Left kidney (tissue), 2 donors: ENCODE results near the gene GMCL1. TPM values are rescaled to one million over a fixed set of nuclear protein-coding genes. Genes with fewer than 3 reads are reported as not detected.
"Not testable (repeated sequence)": the region's sequence is repeated elsewhere in the genome, so short reads cannot be mapped to it uniquely, and the experiment has no call there.

Source experiments
- DNase-seq: peaks from one replicate; pipeline ENCODE4 v3.0.0-alpha.2; 2013
- polyA plus RNA-seq: library from polyadenylated mRNA; unstranded; fragments of 120-200 nt; gene quantifications from one replicate; pipeline ENCODE4 v1.2.1, GENCODE V29; 2013; ENCODE audit not compliant: insufficient read length

The GMCL1 gene
- polyA plus RNA-seq, 1 donor = 41.3 TPM

DNA sequence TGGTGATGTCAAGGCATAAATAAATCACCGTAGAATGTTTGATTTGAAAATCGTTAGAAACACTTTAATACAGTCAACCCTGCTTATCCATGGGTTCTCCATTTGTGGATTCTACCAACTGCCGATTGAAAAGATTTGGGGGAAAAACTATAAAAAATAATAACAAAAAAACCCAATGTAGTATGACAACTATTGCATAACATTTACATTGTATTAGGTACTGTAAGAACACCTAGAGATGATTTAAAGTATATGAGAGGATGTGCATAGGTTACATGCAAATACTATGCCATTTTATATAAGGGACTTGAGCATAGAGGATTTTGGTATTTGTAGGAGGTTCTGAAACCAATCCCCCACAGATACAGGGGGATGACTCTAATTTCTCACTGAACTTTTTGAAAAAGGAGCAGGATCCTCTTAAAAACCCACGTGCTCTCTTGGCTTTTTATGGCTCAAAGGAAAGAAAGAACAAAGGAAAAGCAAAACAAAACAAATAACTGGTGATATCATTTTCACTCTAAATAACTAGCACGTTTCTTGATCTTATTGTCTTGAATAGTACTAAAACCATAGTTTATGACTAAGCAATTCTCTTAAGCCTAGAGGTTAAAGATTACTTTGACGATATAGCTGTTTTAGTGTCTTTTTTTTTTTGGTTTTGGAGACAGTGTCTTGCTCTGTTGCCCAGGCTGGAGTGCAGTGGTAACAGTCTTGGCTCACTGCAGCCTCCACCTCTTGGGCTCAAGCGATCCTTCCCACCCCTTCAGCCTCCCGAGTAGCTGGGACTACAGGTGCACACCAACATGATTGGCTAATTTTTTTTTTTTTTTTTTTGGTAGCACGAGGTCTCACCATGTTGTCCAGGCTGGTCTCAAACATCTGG is 17.0 kb downstream of the GMCL1 start:
- no peak for DNase-seq

DNA sequence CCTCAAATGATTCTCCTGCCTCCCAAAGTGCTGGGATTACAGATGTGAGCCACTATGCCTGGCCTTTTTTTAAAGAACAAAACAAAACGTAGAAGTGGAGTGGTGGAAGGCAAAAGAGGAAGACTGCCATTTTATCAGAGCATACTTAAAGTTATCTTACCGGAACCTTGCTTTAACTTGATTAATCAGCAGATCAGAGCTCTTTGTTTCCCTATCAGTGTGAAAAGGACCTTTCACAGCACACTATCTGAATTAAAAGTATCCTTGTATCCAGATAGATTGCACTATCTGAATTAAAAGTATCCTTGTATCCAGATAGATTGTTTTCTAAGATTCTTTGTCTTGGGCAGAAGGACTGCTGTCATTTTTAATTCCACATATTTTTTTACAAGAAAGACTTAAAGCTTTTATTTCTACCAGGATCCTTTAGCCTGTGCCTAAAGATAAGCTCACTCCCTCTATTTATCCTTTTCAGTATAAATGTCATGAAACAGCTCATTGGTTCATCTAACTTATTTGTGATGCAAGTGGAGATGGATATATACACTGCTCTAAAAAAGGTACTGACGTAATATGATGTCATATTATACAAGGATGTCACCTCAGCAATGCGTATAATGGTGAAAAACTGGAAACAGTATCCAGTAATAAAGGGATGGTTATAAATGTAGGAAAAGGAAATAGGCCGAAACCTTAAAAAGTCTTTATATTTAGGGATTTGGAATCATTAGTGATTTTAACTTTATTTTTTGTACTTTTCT is 17.8 kb downstream of the GMCL1 start:
- no peak for DNase-seq

DNA sequence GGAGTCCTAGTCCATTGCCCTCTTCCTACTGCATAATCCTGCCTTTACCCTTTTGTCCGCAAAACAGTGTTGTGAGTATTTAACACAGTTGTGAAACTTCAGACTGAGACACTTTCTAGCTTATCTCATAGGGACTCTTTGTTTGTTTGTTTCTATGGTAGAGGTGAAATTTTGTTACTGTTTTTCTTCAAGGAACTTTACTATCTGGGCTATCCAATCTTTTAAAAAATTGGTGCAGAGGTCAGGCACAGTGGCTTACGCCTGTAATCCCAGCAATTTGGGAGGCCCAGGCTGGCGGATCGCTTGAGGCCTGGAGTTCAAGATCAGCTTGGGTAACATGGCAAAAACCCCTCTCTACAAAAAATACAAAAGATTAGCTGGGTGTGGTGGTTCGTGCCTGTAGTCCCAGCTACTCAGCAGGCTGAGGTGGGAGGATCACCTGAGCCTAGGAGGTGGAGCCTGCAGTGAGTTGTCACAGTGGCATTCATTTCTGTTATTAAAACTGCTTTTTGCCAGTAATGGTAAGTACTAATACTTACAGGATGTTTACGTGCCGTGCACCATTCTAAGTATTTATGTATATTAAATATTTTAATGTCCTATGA is 18.8 kb downstream of the GMCL1 start:
- no peak for DNase-seq

DNA sequence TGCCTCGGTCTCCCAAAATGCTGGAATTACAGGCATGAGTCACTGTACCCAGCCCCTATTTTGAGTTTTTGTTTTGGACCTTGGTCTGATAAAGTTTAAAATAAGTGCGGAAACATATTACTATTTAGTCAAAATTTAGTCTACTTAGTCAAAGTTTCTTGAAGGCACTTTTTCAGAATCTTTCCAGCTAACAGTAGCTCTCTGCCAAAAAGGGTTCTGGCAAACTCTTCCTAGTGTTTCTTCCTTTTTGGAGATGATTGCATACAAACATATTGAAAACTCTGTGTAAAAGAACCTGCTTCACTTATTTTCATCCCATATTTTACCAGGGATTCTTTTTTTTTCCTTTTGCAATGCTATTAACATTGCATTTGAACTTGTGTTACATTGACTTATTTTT is 28.8 kb downstream of the GMCL1 start:
- DNase-seq = no peak

DNA sequence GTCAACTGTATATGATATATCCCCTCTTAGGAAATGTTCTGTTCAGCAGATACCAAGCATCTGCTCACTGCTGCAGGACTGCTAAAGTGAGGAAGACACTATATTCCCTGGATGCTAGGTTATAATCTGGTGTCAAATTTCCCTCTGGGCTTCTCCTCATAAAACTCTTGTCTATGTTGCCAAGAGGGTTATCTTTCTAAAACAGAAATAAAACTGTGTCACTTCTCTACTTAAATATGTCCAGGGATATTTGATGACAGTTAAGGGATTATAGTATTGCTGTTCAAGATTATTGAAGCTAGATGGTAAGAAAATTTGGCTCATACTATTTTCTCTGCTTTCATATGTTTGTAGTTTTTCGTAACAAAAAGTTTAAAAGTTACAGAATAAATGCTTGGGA is 33.8 kb downstream of the GMCL1 start:
- no peak for DNase-seq

DNA sequence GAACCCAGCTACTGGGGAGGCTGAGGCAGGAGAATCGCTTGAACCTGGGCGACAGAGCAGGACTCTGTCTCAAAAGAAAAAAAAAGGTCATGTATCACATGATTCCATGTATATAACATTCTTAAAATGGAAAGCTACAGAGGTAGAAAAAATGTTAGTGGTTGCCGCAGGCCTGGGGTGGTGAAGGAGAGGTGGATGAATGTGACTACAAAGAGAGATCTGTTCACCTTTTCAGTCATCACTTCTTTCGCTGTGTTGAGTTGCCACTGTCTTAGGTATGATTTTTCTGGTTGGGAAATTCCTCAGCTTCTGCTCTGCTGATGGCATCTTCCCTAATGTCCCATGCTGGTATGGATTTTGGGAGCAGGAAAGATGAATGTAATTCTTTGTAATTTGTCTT is 59.0 kb downstream of the GMCL1 start:
- DNase-seq = no peak

DNA sequence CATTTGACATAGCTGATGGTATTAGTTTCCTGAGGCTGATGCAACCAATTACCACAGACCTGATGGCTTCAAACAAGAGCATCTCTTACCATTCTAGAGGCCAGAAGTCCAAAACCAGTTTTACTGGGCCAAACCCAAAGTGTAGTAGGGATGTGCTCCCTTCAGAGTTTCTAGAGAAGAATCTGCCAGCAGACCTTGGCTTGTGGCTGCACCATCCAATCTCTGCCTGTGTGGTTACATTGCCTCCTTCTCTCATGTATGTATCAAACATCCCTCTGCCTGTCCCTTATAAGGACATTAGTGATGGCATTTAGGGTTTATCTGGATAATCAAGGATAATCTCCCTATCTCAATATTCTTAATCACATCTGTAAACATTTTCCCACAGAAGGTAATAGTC is 59.8 kb downstream of the GMCL1 start:
- no peak for DNase-seq

DNA sequence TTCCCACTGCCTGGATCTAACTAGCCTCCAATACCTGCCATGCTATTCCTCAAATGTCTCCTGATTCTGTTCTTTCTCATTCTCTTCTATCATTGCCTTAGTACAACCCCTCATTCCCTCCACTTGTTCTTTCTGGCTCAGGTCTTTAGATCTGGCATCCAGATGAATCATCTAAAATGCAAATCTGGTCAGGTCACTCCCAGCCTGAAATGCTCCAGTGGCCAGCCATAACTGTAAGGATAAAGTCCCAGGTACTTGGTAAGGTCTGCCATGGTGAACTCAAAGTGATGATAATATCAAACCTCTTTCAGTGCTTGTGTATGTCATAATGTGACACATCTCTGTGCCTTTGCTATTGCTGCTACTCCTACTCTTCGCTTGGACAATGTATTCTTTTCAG is 61.4 kb downstream of the GMCL1 start:
- DNase-seq = no peak

DNA sequence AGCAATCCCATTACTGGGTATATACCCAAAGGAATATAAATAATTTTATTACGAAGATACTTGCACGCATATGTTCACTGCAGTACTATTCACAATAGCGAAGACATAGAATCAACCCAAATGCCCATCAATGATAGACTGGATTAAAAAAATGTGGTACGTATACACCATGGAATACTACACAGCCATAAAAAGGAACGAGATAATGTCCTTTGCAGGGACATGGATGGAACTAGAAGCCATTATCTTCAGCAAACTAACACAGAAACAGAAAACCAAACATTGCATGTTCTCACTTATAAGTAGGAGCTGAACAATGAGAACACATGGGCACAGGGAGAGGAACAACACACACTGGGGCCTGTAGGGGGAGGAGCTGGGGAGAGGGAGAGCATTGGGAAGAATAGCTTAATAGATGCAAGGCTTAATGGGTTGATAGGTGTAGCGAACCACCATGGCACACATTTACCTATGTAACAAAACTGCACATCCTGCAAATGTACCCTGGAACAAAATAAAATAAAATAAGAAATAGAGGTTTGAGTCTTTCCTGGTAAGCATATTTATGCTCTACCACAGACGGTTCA is 63.5 kb downstream of the GMCL1 start:
- DNase-seq = not testable (repeated sequence)

DNA sequence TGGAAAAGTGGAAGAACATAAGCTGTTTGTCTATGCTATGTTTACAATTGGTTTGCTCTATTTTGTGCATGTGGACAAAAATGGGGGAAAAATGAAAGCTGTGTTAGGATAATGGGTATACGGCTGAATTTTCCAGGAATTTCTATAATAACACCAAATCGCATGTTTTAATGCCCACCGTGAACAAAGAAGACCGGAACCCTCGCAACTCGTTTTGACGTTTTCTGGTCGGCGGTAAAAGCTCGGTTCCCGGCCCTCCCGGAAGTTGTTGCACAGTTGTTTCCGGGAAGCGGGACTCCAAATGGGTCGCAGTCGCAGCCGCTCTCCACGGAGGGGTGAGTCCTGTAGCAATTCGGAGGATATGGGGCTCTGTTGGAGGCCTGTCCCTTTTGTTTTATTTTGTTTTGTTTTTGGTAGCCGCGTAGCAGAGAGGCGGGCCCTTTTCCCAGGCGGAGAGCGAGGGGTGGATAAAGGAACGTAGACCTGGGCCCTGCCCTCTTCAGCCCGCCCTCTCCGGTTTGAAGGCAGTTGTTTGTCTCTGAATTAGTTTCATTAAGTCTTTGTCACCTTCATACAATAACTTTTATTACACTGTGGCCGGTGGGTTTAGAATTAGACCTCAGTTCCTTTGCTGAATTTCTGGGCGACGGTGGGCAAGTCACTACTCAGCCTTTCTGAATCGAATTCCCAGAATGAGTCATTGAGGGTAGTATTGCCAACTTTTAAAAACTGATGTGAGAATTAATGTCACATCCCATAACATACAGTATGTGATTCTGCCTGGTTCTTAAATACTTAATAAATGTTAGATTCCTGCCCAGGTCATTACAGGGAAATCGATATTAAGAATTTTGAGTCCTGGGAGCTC is 64.5 kb downstream of the GMCL1 start, which contains the start of gene SNRNP27:
SNRNP27 (plus strand) TSS at position 273 of the 868 bp plus-strand sequence; CDS start at position 302, 29 bp downstream.
- DNase-seq = peak; percentile 85

DNA sequence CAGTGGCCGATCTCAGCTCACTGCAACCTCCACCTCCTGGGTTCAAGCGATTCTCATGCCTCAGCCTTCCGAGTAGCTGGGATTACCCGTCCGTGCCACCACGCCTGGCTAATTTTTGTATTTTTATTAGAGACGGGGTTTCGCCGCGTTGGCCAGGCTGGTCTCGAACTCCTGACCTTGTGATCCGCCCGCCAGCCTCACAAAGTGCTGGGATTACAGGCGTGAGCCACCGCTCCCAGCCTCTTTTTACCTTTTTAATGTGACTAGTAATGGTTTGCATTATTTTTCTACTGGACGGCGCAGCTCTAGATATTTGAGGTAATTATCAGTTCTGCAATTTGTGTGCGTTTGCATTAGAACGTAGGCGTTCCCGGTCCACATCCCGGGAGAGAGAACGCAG is 65.3 kb downstream of the GMCL1 start:
- not testable (repeated sequence) for DNase-seq

DNA sequence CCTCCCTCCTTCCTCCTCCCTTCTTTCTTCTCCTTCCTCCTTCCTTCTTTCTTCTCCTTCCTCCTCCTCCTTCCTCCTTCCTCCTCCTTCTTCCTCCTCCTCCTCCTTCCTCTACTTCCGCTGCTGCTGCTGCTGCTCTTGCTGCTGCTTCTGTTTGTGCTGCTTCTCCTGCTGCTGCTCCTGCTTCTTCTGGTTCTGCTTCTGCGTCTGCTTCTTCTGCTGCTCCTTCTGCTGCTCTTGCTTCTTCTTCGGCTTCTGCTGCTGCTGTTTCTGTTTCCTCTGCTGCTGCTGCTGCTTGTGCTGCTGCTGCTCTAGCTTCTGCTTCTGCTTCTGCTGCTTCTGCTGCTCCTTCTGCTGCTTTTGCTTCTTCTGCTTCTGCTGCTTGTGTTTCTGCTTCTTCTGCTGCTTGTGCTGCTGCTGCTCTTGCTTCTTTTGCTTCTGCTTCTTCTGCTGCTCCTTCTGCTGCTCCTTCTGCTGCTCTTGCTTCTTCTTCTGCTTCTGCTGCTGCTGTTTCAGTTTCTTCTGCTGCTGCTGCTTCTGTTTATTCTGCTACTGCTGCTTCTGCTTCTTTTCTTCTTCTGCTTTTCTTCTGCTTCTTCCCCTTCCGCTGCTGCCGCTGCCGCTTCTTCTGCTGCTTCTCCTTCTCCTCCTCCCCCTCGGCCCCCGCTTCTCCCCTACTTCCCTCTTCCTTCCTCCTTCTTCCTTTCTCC is 72.9 kb downstream of the GMCL1 start:
- no peak for DNase-seq

DNA sequence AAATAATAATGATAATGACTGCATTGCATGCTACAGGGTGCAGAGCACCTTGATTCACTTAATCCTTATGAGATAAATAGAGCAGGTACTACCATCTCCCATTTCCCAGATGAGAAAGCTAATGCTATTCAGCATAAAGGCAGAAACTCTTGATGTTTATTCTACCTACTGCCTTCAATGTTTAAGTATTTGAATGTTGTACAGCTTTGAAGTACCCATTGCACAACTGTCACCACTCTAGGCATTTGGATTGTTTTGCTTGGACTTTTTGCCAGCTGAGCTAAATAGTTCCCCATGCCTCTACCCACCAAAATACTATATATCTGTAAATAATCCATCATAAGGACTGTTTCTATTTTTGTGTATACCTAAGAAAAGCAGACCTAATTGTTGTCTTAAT is 77.8 kb downstream of the GMCL1 start:
- DNase-seq = no peak

DNA sequence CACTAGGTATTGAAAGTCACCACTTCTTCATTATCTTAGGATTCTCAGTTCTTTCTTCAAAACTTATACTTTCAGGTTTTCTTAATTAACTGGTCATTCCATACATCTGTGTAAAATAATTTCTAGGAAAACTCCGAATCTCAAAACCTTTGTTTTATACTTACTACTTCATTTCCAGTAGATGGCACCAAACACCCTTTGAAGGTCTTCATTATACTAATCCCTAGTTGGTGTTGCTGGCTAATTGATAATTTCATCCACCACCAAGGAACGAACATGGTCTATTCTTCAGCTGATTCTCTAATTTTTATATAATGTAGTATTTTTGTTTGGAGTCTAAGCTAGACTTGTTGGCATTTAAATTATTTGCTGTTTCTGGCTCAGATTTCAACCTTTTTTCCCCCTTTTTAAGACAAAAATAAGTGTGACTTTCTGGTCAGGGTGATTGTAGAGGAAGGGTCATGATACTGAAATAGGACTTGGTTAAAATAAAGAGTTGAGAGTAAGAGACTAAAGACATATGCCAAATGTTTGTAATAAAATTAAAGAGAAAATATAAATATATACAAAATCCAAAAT is 82.6 kb downstream of the GMCL1 start:
- peak; percentile 68 for DNase-seq

DNA sequence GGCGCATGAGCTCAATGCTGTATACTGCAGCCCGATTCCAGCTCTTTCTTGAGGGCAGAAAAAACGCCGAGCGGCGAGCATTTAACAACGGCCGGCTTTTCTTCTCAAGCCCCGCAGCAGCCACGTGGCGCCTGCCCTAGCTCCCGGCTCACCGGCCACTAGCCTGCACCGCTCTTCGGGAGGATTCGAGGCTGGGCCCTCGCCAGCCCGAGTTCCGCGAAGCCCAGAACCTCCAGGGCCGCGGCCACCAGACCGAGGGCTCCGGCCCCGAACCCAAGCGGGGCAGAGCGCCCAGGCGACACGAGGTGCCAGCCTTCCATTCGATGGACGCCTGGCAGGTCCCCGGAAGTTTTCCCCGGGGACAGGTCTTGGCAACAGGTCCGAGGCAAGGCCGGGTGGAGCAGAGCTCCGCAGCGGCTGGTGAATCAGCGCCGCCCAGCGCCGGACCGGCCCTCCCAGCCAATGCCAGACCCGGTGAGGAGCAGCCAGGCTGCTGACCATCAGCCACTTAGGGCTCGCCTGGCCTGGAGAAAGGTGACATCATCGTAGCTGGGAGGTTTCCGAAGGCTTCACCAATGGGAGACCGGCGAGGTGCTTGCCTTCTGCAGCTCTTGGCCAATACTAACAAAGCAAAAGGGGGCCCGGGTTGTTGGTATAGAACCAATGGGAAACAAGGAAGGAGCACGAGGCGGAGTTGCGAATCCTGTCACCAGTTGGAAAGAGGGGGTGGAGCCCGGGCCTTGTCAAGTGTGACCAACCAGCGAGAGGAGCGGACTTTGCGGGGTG is 84.9 kb downstream of the GMCL1 start:
- peak; percentile 100 for DNase-seq

DNA sequence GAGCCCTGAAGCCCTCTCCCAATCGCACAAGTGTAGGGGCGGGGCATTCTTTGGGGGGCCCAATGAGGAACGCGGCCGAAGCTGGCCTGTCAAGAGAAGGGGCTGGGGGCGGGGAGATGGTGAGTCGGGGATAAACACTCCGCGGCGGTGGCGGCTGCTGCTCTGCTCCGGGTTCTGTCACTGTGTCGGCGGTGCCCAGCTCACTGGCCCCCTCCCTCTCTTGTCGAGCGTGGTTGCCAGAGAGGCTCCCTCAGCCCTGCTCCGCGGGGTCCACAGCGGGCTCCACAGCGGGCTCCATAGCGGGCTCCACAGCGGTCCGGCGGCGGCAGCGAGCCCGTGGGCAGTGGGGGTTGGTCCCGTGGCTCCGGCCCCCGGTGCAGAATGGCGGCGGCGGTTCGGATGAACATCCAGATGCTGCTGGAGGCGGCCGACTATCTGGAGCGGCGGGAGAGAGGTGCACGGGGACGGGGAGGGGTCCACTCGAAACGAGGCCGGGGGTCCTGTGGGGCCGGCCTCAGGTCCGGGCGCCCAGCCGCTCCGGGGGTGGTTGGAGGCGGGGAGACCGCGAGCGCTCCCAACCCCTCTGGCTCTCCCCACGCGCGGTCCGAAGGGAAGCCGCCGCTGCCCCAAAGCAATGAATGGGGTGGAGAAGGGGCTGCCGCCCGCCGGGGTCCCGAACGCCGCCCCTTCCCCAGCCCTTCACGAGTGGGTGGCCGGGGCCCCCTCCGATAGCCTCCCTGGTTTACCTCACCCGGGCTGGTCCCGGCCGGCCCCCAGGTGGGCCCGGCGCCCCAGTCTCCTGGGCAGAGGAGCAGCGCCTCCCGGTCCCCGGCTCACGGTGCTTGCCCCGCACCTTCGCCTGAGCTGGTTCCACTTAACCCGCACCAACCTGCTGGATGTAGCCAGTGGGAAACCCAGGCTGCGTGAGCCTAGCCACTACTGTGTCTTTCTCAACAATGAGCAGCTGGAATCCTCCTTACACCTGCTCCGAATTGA is 85.8 kb downstream of the GMCL1 start, which contains the start of gene MXD1:
MXD1 (plus strand) TSS at position 160 of the 996 bp plus-strand sequence; CDS start at position 382, 222 bp downstream.
- peak; percentile 17 for DNase-seq

DNA sequence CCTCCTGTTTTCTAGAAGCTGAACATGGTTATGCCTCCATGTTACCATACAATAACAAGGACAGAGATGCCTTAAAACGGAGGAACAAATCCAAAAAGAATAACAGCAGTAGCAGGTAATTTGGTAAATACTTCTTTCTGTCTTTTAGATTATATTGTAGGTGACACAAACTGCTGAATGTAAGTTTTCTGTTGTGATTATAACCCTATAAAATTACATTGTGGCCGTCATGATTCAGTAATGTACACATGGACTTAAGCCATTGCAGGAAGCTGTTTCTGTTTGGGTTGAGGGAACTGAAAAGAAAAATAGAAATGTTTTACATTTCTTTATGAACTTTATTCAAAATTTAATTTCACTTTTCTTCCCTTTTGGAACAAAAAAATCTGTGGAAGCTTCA is 86.6 kb downstream of the GMCL1 start:
- no peak for DNase-seq

DNA sequence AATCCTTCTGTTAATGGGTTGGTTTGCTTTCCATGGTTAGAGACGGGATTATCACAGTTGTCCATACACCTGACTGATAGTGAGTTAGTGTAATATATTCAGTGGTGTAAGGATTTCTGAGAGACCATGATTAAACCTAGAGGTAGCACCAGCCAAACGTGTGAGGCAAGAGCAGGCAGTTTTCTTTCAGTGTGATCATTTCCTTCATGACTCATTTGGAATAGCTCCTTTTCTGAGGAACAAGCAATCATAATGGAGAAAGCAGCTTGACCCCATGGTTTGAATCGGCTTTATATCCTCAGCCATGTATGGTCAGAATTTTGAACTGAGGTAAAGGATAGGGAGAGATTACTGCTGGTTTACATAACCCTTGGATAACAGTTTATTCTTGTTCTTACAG is 88.4 kb downstream of the GMCL1 start:
- no peak for DNase-seq
